ENCODE data around the gene SDF2L1. TPM values are rescaled to one million over a fixed set of nuclear protein-coding genes. Genes with fewer than 3 reads are reported as not detected.
"Not testable (repeated sequence)": the region's sequence is repeated elsewhere in the genome, so short reads cannot be mapped to it uniquely, and the experiment has no call there.

The SDF2L1 gene
- total and polyA plus RNA-seq, 12 donors, result 14.0 to 83.9 (median 27.4) TPM

DNA sequence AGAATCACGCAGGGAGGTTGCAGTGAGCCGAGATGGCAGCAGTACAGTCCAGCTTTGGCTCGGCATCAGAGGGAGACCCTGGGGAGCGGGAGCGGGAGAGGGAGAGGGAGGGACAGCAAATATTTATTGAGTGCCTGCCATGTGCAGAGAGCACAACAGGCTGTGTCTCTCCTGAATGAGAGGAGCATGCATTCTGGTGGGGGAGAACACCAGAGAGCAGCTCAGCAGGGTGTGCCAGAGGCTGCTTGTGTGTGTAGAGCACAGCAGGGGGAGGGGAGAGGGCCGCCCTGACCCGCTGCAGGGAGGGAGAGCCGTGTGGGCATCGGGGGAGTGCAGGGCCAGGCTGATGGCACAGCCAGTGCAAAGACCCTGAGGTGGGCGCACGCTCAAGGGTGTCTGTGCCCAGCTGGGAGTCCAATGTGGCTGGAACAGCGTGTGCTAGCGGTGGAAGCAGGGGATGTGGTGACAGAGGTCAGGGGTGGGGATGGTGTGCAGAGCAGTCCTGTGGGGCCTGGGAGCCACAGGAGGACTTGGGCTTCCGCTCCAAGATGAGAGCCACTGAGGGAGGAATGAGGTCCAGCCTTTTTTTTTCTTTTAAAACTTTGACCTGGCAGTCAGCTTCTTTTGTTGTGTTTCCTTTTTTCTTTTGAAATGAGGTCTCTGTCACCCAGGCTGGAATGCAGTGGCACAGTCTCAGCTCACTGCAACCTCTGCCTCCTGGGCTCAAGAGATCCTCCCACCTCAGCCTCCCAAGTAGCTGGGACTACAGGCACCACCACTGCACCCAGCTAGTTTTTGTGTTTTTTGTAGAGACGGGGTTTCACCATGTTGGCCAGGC lies 35.7 kb downstream of the SDF2L1 start:
- DNase-seq, result no peak
- H3K4me1 ChIP-seq (replicated peaks in 1 of 2), result no peaks in the 10 kb centered on the region
- H3K36me3 ChIP-seq (replicated peaks in 1 of 2), result peaks cover 0 to 53% of the 10 kb centered on the region in 2 donors
- no peak overlapping the region for H3K27ac ChIP-seq
- no peak overlapping the region for H3K4me3 ChIP-seq
- no peaks in the 10 kb centered on the region for H3K27me3 ChIP-seq
- TF ChIP-seq, protein P1, sequence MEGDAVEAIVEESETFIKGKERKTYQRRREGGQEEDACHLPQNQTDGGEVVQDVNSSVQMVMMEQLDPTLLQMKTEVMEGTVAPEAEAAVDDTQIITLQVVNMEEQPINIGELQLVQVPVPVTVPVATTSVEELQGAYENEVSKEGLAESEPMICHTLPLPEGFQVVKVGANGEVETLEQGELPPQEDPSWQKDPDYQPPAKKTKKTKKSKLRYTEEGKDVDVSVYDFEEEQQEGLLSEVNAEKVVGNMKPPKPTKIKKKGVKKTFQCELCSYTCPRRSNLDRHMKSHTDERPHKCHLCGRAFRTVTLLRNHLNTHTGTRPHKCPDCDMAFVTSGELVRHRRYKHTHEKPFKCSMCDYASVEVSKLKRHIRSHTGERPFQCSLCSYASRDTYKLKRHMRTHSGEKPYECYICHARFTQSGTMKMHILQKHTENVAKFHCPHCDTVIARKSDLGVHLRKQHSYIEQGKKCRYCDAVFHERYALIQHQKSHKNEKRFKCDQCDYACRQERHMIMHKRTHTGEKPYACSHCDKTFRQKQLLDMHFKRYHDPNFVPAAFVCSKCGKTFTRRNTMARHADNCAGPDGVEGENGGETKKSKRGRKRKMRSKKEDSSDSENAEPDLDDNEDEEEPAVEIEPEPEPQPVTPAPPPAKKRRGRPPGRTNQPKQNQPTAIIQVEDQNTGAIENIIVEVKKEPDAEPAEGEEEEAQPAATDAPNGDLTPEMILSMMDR (IDR thresholded peaks at IDR 0.05), result no peak
- TF ChIP-seq POLR2A (IDR thresholded peaks at IDR 0.05), result no peak
- intact Hi-C loops (cut with DNase I), result no loop called here
- 86 to 95% (median 91%) methylated on average over 15 of the region's 15 CpGs for WGBS, 4 donors
- H3K9me3 ChIP-seq (replicated peaks in 1 of 3), result no peaks in the 10 kb centered on the region

GRCh38 chr22:21678842-21679241 lies 36.7 kb downstream of the SDF2L1 start:
- H3K27ac ChIP-seq; H3K4me1 ChIP-seq (replicated peaks in 1 of 2); intact Hi-C loops (cut with DNase I); H3K4me3 ChIP-seq; DNase-seq; H3K27me3 ChIP-seq; H3K9me3 ChIP-seq (replicated peaks in 1 of 3): not testable (repeated sequence)
- H3K36me3 ChIP-seq (replicated peaks in 1 of 2), result peaks cover 0 to 53% of the 10 kb centered on the region in 2 donors
- 96 to 99% (median 97%) methylated on average over 12 of the region's 12 CpGs for WGBS, 4 donors

DNA sequence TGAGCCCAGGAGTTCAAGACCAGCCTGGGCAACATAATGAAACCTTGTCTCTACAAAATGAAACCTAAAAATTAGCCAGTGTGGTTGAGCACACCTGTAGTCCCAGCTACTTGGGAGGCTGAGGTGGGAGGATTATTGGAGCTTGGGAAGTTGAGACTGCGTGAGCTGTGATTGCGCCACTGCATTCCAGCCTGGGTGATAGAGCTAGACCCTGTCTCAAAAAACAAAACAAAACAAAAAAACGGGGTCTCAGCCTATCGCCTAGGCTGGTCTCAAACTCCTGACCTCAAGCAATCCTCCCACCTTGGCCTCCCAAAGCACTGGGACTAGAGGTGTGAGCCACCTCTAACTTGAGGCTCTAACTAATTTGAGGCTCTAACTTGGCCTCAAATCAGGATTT lies 37.3 kb downstream of the SDF2L1 start:
- DNase-seq, result no peak
- no peak overlapping the region for H3K4me3 ChIP-seq
- intact Hi-C loops (cut with DNase I), result no loop called here
- peaks cover 0 to 51% of the 10 kb centered on the region in 2 donors for H3K36me3 ChIP-seq (replicated peaks in 1 of 2)
- no peak overlapping the region for H3K27ac ChIP-seq
- no peaks in the 10 kb centered on the region for H3K9me3 ChIP-seq (replicated peaks in 1 of 3)
- no peaks in the 10 kb centered on the region for H3K27me3 ChIP-seq
- WGBS, 4 donors, result 78 to 100% (median 84%) methylated on average over 4 of the region's 4 CpGs
- TF ChIP-seq, protein P1 (IDR thresholded peaks at IDR 0.05), result no peak
- TF ChIP-seq POLR2A (IDR thresholded peaks at IDR 0.05), result no peak
- no peaks in the 10 kb centered on the region for H3K4me1 ChIP-seq (replicated peaks in 1 of 2)

GRCh38 chr22:21680830-21681565 lies 38.9 kb downstream of the SDF2L1 start:
- intact Hi-C loops (cut with DNase I), result no loop called here
- H3K4me3 ChIP-seq, result no peak overlapping the region
- DNase-seq, result no peak
- WGBS, 4 donors, result 91 to 95% (median 95%) methylated on average over 19 to 21 of the region's 21 CpGs
- TF ChIP-seq, protein P1 (IDR thresholded peaks at IDR 0.05), result no peak
- TF ChIP-seq POLR2A (IDR thresholded peaks at IDR 0.05), result no peak
- H3K27me3 ChIP-seq, result no peaks in the 10 kb centered on the region
- H3K4me1 ChIP-seq (replicated peaks in 1 of 2), result no peaks in the 10 kb centered on the region
- peaks cover 0 to 54% of the 10 kb centered on the region in 2 donors for H3K36me3 ChIP-seq (replicated peaks in 1 of 2)
- no peak overlapping the region for H3K27ac ChIP-seq
- no peaks in the 10 kb centered on the region for H3K9me3 ChIP-seq (replicated peaks in 1 of 3)
